ENCODE measurements around the gene ASXL2.
"Not testable (repeated sequence)": the region's sequence is repeated elsewhere in the genome, so short reads cannot be mapped to it uniquely, and the experiment has no call there.

ASXL2 gene

GRCh38 chr2:25728559-25728958, 149.7 kb downstream of the ASXL2 start:
- DNase-seq, result no peak

DNA sequence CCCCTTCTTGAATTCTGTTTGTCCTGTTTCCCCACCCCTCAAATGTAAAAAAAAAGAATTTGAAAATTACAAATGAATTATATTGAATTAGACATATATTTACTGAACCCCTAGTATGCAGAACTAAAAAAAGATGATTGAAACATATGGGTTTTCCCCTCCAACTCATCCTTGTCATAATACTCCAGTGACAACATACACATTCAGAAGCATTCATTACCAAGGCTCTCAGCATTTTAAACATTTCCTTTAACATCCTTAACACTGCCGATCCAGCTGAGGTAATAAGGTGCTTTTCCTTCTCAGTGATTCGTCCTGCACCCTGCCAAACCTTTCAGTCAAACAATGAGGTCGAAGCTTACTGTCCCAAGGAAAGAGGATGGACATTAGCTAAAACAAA, 151.8 kb downstream of the ASXL2 start:
- DNase-seq, result no peak

- no peak for DNase-seq
Measured at GRCh38 chr2:25725877-25726276, 152.4 kb downstream of the ASXL2 start.

- DNase-seq, result no peak
Measured at GRCh38 chr2:25724756-25725155, 153.5 kb downstream of the ASXL2 start.

GRCh38 chr2:25722224-25722623, 156.1 kb downstream of the ASXL2 start:
- no peak for DNase-seq

GRCh38 chr2:25720575-25720974, 157.7 kb downstream of the ASXL2 start:
- no peak for DNase-seq

- no peak for DNase-seq
Measured at GRCh38 chr2:25714740-25715139, 163.5 kb downstream of the ASXL2 start.

DNA sequence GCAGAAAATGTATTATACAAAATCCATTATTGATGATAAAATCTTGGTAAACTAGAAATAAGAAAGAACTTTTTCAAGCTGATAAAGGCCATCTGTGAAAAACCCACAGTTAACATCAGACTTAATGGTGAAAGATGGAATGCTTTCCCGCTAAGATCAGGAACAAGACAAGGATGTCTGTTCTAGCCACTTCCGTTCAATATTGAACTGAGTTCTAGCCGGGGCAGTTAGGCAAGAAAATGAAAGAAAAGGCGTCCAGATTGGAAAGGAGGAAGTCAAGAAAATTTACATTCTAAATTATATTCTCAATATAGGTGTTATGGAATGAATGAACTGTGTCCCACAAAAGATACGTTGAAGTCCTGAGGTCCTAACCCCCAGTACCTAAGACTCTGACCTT, 165.8 kb downstream of the ASXL2 start:
- DNase-seq, result no peak

DNA sequence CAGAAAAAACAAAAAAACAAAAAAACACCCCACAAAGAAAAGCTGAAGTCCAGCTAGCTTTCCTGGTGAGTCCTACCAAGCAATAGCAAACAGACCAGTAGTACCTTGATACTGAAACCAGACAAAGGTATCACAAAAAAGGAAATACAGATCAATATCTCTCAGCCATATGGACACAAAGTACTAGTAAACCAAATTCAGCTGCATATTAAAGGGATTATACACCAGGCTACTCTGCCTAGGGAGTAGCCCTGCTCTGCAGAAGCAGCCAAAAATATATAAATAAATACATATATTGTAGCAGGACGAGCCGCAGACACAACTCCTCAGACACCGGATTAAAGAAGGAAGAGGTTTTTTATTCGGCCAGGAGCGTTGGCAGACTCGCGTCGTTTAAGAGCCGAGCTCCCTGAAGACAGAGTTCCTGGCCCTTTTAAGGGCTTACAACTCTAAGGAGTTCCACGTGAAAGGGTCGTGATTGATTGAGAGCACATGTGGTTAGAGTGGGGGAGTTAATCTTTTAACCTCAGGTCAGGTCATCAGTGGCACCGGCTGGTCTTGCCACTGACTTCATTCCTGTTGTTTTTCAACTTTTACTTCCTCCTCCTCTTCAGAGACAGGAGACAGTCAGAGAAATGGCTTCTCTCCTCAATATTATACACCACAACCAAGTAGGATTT, 166.5 kb downstream of the ASXL2 start:
- DNase-seq, result no peak

- DNase-seq, result no peak
Measured at GRCh38 chr2:25710750-25711149, 167.5 kb downstream of the ASXL2 start.

DNA sequence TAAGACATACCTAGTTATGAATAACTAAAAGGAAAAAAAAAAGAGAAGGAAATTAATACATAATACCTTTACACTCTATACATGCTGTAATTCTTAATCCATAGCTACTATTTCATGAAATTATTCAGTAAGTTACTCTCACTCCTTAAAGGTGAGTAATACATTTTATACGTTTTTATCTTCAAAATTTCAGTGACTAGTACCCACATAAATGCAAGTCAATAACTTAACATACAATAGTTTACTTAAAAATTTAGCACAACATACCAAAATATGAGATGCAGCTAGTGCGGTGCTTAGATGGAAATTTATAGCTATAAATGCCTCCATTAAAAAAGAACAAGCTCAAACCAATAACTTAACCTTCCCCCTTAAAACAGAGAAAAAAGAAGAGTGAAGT, 168.9 kb downstream of the ASXL2 start:
- DNase-seq, result no peak

- no peak for DNase-seq
Measured at GRCh38 chr2:25707927-25708590, 170.2 kb downstream of the ASXL2 start.

GRCh38 chr2:25705575-25705974, 172.7 kb downstream of the ASXL2 start:
- not testable (repeated sequence) for DNase-seq

DNA sequence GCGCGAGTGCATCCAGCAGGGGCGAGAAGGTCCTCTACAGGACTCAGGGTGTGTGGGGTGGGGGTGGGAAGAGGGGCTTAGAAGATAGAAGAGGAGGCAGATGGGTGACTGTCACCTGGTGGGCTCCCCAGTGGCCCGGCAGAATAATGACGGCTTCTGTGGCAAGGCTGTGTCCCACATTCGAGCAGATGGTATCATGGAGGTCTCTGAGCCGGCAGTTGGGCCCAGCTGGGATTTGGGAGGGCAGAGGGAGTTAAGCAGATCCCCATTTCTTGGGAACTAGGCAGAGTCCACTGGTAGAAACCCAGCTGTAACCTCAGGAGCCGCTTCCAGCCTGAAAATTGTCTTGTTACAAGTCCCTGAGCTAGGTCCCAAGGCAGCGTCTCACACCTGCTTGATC, 176.5 kb downstream of the ASXL2 start:
- DNase-seq, result no peak

GRCh38 chr2:25700221-25700660, 178.0 kb downstream of the ASXL2 start:
- peak; percentile 54 for DNase-seq

GRCh38 chr2:25699216-25699615, 179.1 kb downstream of the ASXL2 start:
- no peak for DNase-seq

DNA sequence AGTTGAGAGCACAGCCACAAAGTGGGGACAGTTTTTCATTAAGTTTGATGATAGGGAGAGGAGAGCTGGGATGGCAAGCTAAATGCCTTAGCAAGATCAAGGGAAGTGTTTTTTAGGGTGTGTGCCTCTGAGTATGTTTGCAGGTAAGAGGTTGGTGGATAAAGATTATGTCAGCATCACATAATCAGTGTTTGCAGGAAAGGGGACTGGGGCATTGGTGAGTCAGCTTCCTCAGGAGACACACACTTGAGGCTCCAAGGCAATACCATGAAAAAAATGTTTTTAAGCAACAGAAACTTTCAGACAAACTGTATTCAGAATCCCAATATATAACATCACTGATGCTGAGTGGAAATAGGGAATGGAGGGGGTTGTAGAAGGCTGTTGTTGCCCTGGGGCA, 179.5 kb downstream of the ASXL2 start:
- DNase-seq, result no peak

DNA sequence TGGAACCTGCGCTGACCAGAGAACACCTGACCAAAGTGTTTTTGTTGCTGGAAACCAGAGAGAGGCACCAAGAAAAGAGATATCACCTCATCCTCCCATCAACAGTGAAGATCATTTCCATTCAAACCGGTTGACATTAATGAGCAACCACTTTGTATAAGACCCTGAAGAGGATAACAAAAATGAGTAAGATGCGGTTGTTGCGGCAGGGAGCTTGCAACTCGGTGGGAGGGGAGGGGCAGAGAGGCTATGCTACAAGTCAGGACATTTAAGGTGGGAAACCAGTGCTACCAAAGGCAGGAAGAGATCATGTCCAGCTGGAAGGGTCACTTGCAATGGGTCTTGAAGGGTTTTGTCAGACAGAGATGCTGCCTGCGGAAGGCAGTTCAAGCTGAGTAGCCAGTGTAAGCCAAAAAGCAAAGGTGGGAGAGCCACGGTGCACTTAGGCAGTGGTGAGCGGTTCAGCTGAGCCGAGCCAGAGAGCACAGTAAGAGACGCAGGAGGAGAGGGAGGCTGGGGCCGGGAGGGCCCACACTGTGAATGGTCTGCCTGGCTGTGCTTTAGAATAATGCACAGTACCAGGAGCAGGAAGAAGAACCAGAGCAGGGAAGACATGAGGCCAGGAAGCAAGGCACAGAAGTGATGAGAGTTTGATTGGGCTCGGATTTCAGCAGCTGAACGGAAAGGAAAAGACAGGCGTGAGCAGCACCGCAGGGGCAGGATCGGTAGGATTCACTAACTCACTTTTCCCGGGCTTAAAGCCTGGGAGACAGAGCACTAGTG, 180.5 kb downstream of the ASXL2 start:
- no peak for DNase-seq

GRCh38 chr2:25692737-25693445, 185.4 kb downstream of the ASXL2 start:
- DNase-seq, result no peak

GRCh38 chr2:25692143-25692542, 186.1 kb downstream of the ASXL2 start:
- no peak for DNase-seq

DNA sequence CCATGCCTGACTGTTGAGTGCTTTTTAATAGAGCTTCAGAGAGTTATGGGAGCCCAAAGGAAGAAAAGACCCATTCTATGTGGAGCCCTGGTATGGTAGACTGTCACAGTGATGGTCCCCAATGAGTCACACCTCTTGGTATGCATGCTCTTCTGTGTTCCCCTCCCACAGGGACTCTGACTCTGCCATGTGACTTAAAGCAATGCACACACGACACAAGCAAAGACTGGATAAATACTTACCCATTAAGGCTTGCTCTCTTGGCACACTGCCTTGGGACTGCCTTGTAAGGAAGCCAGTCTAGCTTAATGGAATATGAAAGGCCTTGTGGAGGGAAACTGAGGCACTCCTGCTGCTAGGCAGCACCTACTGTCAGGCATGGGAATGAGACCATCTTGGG, 188.2 kb downstream of the ASXL2 start:
- no peak for DNase-seq

DNA sequence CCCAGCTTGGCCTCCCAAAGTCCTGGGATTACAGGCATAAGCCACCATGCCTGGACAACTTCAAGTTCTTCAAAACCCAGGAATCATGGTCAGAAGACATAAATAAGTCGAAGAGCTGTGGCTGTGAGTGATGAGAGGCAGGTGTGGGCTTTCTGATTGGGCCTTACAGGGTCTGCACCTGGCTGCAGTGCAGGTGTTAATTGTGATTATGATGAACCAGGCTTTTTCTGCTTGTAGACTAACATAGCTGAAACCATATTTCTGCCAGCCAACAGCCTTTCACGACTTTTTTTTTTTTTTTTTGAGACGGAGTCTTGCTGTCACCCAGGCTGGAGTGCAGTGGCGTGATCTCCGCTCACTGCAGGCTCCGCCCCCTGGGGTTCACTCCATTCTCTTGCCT, 190.1 kb downstream of the ASXL2 start:
- DNase-seq, result no peak

DNA sequence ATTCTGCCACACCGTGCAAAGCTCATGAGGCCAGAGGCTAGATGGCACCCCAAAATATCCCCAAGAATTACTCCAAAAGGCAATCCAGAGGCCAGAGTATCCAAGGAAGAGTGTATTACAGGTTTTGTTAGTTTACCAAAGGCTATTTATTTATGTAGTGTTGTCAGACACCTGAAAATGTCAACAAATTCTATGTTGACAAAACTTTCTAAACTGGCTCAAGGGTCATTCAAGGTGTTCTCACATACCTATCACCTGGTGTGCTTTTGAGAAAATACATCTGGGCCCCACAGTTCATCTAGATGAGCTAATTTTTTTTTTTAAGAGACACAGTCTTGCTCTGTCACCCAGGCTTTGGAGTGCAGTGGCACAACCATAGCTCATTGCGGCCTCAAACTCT, 192.5 kb downstream of the ASXL2 start:
- no peak for DNase-seq

Data from CD4-positive, alpha-beta T cell treated with Interleukin-17A for 1 hour (primary cell).